8988T (cell line): ENCODE data around the gene TAGLN2.
A peak's percentile ranks its signal among the peaks of the same experiment; 100 is the strongest.
"Not testable (repeated sequence)": the region's sequence is repeated elsewhere in the genome, so short reads cannot be mapped to it uniquely, and the experiment has no call there.

Experiments
- DNase-seq: peaks from one replicate; pipeline ENCODE4 v3.0.0; 2011

TAGLN2 gene

DNA sequence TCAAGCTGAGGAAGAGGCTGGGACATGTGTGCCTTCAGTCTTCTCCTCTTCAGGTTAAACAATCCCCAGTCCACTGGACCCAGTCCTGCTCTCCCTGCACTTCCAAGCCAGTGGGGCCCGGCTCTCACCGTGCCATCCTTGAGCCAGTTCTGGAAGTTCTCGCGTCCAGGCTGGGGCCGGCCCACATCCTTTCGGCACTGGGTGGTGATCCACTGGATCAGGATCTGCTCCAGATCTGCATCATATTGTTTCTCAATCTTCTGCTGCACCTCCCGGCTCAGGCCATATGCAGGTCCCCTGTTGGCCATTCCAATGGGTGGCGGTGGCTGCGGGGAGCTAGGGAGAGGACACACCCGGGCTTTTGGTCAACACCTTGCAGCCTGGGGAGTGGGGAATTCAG, 5.1 kb downstream of the TAGLN2 start:
- DNase-seq = no peak

DNA sequence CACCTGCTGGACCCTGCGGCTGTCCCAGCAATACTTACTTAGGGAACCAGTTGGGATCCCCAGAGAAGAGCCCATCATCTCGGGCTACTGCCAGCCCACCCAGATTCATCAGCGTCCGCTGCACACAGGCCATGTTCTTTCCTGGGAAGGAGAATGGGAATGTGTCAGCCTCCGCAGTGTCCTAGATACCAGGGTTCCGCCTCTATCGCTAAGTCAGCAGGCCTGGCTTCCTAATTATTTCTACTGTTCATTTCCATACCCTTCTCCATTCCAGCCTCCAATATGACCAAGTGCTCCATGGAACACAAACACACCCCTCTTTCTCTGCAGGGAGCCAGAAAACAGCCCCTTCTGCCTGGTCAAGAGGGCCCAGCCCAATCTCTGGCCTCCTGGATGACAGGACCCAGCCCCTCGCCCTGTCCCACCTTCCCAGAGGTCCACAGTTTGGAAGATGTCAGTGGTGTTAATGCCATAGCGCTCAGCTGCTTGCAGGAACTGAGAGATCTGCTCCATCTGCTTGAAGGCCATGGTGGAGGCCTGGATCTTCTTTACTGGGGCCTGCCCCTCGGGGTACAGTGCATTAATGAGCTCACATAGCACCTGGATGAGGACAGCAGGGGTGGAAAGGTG, 6.0 kb downstream of the TAGLN2 start:
- no peak for DNase-seq

DNA sequence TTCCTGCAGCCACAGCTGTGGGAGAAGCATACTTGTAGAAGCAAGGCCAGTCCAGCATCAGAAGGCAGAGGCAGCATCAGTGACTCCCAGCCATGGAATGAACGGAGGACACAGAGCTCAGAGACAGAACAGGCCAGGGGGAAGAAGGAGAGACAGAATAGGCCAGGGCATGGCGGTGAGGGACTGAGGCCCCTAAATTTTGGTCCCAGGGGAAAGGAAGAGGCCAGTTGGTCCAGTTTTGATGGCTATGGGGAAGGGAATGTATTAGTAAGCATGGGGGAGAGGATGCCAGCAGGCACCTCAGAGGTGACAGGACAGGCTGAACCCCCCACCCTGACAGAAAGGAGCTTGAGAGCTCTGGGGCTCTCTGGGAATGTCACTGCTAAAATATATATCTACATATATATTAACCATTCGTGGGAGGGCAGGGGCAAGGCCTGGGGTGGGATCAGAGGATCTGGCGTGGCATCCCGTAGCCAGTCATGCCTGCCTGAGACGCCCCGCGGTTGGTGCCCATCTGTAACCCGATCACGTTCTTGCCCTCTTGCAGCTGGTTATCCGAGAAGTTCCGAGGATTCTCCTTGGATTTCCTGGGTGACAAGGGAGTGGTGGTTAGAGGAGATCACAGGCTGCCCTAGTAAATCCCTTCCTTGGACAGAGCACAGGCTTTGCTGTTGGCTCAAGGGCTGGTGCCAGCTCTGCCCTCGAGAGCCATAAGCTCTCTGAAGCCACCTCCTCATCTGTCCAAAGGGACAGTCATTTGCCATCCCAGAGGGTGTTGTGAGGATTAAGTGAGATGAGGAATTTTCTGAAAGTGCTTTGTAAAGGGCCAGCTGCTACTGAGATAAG, 6.7 kb downstream of the TAGLN2 start:
- DNase-seq = no peak

DNA sequence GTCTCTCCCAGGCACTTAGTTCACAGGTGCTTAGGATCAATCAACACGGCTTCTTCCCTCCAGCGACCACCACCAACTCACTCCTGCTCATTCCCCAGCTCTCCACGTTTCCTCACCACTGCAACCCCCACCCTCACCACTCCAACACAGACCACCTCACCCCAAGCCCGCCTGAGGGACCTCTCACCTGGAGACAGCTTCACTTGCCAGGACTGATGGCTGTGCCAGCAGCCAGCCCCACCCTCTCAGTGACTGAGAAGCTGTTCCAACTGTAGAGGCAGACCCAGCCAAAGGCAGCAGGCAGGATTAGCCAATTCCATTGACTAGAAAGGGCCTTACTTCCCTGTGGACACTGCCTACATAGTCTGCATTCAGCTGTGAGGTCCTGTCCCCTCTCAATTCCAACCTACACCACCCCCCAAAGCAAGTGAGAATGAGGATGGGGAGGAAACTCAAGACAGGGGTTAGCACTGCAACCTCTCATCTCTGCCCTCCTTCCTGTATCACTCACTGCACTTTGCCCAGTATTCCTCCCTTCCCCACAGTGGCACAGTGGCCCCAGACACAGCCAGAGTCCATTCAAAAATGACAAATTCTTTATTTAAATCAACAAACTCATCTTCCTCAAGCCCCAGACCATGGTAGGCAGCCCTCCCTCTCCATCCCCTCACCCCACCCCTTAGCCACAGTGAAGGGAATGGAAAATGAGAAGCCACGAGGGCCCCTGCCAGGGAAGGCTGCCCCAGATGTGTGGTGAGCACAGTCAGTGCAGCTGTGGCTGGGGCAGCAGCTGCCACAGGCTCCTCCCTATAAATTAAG, 7.6 kb downstream of the TAGLN2 start:
- DNase-seq = no peak

DNA sequence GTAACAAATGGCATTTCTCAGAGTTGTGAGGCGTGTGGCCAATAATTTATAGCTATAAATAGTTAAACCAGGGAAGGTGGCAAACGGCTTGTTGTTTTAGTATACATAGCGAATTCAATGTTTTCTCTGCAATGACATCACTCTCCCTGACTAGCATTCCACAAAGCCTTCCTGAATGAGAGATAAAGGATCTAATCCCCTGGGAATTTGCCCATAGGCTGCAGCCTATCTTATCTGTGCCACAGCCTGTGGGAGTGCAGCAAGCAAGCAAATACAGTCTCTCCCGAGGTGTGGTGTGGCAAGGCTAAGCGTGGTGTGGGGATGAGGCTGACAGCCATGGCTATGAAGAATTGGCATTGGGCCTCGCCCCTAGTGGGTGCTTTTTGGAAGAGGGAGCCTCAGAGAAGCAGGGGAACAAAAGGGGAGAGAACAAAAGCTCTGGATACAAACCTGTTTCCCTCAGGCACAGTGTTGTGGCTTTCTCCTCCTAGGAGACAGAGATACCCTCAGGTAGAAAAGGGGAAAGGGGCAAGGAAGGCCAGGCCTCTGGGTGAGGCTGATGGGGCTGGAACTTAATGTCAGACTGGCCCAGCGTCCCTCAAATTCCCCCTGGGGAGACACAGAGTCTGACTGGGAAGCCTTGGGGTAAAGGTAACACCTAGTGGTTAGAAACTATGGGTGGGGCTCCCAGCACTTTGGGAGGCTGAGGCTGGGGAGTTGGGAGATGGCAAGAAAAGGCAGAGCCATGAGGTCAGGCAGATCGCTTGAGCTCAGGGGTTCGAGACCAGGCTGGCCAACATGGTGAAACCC, 8.9 kb downstream of the TAGLN2 start:
- DNase-seq = peak; percentile 69

DNA sequence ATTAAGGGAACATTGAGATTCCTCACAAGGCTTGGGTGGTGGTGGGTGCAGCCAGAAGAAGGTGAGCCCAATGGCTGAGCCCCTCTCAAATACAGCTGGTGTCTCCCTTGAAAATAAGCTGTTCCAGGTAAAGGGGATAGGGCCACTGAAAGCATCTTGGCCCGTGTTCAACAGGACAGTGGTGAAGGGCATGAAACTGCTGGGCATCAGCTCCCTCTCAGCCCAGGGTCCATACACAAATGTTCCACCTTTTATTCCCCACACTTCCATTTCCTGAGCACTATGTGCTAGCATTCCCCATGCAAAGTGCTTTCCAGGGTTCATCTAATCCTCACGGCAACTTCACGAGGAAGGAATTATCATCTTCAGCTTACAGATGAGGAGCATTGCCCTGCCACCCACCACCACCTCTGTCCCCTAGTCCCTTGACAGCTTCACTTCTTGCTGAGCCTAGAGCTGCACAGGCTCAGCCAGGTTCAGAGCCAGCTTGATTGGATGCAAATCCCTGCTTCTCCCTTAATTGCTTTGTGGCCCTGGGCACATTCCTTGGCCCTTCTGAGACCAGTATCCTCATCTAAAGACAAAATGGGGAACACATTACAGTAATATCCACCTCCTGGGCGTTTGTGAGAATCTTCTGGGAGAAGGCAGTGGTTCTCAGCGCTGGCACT, 9.6 kb downstream of the TAGLN2 start:
- DNase-seq = no peak

DNA sequence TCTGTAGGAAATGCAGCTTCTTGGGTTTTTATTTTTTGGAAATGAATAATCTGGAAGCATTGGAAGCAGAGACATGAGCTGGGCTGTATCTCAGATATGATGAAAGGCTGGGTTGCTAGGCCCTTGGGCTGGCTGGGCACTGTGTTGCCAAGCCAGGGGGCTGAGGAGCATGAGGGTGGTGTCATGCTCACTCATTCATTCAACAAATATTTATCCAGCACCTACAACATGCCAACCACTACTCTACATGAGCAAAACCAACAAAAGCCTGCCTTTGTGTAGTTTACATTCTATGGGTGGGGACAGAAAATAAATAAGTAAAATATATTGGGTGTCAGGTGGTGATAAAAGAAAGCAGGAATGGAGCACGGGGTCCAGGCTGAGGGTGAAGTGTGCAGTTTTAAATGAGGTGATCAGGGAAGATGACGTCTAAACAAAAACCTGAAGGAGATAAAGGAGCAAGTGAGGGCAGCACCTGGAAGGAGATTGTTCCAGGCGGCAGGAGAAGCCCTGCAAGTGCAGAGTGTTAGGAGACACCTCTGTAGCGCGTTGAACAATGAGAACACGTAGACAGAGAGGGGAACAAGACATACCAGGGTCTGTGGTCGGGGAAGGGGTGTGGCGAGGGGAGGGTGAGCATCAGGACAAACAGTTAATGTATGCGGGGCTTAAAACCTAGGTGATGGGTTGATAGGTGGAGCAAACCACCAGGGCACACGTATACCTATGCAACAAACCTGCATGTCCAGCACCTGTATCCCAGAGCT, 10.9 kb downstream of the TAGLN2 start:
- DNase-seq = no peak

DNA sequence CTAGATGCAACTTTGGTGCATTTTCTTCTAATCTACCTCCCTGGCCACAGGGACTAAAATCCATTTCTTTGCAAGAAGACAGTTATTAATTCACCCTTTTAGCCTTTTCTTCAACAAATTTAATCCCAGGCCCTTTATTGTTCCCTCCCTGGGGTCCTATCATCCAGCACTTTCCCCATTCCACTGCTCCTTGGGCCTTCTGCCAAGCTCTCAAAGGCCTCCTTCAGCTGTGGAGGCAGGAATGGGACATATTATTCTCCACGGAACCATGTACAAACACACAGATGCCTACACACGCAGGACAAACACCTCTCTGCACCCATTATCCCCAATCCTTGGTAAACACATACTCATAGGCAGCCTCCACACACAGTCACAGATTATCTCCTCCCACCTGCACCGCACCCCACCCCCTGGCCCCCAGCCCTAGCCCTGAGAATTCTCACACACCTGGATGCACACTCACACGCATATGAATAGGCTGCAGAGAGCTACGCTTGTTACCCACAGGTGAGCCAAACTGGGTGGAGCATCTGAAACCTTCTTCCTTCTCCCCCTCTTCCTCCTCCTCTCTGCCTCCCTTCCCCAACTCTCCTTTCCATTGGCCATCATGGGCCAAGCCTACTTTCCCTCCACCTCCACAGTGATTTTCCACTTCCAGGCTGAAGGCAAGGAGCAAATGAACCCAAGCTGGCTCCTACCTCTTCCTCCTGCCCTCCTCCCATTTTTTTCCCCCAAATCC, 11.7 kb downstream of the TAGLN2 start:
- DNase-seq = no peak

DNA sequence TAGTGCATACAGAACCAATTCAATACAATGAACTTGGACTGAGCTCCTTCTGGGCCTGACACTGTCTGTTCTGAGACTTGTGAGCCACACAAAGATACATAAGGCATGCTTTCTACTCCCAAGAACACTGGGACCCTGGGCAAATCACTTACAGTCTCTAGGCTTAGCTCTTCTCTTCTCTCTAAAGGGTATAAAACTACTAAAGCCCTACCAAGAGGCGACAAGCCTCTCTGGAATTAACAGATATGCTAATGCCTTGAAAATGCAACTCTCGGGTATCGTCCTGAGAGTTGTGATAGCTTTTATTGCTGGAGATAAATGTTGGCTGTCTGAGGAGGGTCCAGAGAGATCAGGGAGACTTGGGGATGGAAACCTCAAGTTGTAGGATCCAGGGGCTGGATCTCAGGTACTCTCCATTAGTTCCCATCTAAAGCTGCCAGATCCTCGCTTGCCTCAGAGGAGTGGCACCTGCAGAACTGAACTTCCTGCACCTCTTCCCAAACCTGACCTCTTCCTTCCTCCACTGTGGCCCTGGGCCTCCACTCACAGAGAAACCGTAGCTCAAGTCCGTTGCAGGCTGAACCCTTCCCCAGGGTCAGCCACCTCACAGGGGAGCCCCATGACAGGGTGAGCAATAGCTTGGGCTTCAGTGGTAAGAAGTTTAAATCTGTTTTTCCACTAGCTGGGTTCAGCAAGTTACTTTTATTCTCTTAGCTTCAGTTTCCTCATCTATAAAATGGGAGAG, 13.8 kb downstream of the TAGLN2 start:
- no peak for DNase-seq

DNA sequence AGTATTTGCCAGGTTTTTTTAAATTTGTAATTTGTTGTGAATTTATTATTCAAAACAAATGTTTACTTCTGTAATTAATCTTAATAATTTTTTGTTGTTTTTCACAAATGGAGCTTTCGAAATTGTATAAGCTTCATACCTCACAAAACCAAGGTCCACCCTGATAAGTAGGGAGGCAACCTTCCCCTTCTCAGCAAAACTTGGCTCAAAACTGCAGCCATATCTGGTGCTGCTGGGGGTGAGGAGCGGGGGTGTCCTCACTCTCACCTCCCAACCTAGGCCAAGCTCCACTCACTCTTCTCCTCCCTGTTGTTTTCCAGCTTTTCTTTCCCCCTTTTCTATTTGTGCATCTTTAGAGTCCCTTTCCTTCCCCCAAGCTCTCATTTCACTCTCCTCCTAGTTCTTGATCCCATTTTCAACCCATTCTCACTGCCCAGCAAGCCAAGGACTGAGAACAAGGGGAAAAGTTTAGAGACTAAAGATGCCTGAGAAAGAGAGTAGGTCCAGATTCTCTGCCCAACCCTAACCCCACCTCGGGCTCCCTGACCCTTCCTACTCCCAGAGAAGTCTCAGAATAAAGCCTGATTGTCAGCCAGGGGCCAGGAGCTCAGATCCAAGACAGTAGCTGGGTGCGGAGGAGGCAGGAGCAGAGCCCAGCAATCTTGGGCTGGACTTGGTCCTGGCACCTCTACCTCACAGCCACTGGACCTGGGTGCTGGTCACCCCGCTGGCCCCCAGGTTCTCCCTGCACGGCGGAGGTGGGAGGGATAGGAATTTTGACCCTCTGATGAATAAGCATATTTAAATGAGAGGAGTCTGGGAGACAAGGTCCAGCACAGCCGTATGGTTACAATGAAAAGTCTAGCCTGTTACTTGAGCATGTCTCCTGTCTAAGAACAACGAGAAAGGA, 17.0 kb downstream of the TAGLN2 start:
- DNase-seq = no peak

DNA sequence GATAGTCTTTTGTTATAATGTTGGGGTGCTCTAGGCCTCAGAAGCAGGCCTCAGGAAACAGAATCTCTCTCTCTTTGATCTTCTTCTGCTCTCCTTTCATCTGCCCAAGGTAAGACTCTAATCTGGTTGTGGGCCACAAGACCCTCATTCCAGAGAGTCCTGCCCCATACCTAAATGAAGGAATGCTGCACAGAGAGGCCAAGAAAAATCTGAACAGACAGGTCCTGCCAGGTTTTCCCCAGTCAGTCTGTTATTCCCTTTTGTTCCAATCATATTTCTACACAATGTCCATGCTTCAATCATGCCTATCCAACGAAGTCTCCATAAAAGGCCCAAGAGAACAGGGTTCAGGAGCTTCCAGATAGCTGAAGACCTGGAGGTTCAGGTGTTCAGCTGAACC, 18.3 kb downstream of the TAGLN2 start:
- no peak for DNase-seq

DNA sequence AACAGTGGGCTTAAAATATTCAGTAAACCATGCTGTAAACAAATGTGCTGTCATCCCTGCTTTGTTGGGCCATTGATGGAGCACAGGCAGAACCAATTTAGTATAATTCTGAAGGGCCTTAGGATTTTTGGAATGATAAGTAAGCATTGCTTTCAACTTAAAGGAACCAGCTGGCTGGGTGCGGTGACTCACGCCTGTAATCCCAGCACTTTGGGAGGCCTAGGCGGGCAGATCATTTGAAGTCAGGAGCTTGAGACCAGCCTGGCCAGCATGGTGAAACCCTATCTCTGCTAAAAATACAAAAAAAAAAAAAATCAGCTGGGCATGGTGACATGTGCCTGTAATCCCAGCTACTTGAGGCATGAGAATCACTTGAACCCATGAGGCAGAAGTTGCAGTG, 21.3 kb downstream of the TAGLN2 start:
- DNase-seq = not testable (repeated sequence)

DNA sequence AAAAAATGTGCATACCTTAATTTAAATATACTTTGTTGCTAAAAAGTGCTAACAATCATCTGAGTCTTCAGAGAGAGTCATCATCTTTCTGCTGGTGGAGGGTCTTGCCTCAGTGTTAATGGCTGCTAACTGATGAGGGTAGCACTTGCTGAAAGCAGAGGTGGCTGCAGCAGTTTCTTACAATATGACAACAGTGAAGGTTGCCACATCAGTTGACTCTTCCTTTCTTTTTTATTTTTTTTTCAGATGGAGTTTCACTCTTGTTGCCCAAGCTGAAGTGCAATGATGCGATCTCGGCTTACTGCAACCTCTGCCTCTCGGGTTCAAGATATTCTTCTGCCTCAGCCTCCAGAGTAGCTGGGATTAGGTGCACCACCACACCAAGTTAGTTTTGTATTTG, 22.8 kb downstream of the TAGLN2 start:
- no peak for DNase-seq

DNA sequence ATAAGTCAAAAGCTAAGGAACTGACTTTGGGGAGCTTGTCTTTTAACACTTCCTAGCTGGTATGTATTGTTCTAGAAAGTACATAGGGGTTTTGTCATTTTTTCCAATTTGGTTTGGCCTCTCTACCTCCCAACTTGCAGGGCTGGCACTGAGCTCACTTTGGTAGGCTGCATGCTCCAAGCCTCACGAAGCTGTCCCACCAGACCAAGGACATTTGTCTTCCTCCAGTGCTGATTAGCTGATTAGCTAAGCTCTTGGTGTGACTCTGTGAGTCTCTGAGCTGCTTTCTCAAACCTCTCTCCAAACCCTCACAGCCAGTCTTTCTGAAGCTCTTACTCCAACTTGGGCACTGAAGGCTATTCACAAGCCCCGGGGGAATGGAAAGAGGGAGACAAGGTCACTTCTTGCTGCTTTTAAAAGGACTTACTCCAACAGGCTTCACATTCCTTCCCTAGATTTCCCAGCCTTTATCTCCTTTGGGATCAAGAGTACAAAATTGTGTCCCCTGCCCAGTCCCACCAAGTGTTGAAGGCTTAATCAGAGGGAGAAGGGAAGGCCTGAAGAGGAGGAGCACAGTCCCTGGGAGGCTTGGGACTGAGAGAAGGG, 24.4 kb downstream of the TAGLN2 start:
- no peak for DNase-seq

DNA sequence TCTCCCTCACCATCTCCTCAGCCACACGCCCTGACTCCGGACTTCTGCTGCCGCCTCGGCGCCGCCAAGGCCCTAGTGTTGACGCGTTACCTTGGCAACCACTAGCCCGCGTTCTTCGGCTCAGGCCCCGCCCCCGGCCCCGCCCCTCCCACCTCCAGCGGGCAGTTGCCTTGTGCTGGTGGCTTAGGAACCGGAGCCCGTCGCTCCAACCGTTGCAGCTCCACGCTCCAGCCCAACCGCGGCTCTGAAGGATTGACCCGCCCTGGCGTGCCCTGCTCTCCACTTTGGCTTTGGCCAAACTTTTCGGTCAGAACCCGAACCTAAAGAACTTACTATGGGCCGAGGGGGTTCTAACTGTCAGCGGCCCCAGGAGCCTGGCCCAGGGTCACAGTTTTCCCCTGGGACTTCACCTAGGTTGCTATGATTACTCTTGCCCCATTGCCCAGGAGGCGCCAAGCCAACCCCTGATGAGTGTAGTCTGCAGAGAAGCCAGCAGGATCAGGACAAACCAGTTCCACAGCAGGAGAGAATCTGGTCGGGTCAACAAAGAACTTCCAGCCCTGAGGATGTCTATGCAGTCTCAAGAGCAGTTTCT, 25.1 kb downstream of the TAGLN2 start, which contains the start of gene CFAP45:
Gene CFAP45, minus strand, starts transcription at position 80 of the 595 bp plus-strand sequence. Its CDS starts 67 bp downstream, at position 13.
- DNase-seq = no peak

DNA sequence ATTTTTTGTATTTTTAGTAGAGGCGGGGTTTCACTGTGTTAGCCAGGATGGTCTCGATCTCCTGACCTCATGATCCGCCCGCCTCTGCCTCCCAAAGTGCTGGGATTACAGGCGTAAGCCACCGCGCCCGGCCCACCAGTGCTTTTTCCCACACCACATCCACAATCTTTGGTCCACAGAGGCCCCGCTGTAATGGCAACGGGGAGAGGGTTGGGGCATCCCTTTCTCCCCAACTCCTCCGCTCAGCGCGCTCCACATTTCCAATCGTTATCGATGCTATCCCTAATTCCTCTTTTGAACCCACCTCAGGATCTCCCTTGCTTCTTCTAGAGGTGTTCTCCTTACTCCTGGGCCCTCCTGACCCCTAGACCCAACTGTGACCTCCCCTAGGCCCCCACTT, 25.7 kb downstream of the TAGLN2 start:
- not testable (repeated sequence) for DNase-seq

DNA sequence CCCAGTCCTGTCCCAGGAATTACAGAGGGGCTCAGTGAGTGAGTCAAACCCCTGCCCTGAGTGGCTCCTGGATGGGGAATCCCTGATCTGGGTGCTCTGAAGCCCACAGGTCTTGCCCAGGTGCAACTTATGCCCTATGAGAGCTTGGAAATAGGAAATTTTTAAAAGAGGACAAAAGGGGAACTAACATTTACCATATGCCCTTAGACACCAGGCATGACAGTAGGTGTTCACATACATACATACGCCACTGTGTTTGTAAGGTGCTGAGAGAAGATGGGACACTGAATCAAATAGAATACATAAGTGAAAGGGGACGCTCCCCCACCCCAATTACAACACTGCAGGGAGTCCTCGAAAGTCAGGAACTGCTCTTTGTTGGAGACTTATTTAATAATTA, 26.8 kb downstream of the TAGLN2 start:
- no peak for DNase-seq

DNA sequence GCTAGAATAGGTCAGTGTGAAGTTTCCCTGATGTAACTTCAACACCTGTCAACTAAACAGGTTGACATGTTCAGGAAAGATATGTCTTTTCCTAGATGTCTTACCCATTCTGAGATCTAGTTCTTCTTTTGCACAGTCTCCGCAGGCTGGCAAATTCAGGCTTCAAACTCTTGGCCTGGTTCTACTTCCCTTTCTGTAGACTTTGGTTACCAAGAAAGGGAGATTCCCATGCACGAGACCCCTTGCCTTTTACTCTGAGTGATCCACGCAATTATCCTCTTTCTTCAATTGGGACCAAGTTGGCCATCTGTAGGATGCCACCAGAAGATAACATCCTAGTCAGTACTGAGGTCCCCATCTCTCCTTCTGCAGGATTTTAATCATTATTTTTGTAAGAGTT, 27.3 kb downstream of the TAGLN2 start:
- DNase-seq = no peak
